ENCODE data around the gene GAGE12E.
"Not testable (repeated sequence)": the region's sequence is repeated elsewhere in the genome, so short reads cannot be mapped to it uniquely, and the experiment has no call there.

GAGE12E gene, protein sequence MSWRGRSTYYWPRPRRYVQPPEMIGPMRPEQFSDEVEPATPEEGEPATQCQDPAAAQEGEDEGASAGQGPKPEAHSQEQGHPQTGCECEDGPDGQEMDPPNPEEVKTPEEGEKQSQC

GRCh38 chrX:49550989-49551388, at the start of gene GAGE12E:
Gene GAGE12E, plus strand, starts transcription at chrX:49551289. Its CDS starts 1,155 bp downstream, at chrX:49552444.
- DNase-seq (ENCODE audit: low read depth) = not testable (repeated sequence)

DNA sequence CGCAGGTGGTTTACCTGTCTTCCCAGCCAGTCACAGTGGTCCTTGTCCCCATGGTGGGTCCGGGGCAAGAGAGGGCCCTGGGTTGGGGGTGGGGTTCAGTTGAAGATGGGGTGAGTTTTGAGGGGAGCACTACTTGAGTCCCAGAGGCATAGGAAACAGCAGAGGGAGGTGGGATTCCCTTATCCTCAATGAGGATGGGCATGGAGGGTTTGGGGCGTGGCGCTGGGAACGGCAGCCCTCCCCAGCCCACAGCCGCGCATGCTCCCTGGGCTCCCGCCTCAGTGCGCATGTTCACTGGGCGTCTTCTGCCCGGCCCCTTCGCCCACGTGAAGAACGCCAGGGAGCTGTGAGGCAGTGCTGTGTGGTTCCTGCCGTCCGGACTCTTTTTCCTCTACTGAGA, 19.2 kb upstream of the GAGE12E start, which contains the start of gene GAGE12C:
Gene GAGE12C (plus strand): TSS at position 301 of the 400 bp plus-strand sequence. CDS start 1,155 bp downstream, outside the sequence.
- not testable (repeated sequence) for DNase-seq (ENCODE audit: low read depth)

DNA sequence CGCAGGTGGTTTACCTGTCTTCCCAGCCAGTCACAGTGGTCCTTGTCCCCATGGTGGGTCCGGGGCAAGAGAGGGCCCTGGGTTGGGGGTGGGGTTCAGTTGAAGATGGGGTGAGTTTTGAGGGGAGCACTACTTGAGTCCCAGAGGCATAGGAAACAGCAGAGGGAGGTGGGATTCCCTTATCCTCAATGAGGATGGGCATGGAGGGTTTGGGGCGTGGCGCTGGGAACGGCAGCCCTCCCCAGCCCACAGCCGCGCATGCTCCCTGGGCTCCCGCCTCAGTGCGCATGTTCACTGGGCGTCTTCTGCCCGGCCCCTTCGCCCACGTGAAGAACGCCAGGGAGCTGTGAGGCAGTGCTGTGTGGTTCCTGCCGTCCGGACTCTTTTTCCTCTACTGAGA, 9.7 kb upstream of the GAGE12E start, which contains the start of gene GAGE12D:
Gene GAGE12D (plus strand): TSS at position 301 of the 400 bp plus-strand sequence. CDS start 1,155 bp downstream, outside the sequence.
- not testable (repeated sequence) for DNase-seq (ENCODE audit: low read depth)

DNA sequence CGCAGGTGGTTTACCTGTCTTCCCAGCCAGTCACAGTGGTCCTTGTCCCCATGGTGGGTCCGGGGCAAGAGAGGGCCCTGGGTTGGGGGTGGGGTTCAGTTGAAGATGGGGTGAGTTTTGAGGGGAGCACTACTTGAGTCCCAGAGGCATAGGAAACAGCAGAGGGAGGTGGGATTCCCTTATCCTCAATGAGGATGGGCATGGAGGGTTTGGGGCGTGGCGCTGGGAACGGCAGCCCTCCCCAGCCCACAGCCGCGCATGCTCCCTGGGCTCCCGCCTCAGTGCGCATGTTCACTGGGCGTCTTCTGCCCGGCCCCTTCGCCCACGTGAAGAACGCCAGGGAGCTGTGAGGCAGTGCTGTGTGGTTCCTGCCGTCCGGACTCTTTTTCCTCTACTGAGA, 9.5 kb downstream of the GAGE12E start, which contains the start of gene GAGE12F:
Gene GAGE12F (plus strand): TSS at position 301 of the 400 bp plus-strand sequence. CDS start 1,155 bp downstream, outside the sequence.
- DNase-seq (ENCODE audit: low read depth) = not testable (repeated sequence)

DNA sequence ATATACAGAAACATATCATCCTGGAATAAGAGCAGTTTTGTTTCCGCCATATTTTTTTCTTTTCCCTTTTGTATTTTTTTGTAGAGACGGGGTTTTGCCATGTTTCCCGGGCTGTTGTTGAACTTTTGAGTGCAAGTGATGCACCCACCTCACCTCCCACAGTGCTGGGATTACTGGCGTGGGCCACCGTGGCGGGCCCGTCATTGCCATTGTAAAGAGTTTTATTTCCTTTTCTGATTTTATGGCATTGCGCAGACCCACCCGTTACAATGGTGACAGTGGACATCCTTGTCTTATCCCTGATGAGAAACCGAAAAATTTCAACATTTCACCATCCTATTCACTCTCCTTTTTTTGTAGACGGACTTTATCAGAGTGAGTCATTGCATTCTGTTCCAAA, 17.6 kb downstream of the GAGE12E start:
- DNase-seq (ENCODE audit: low read depth) = not testable (repeated sequence)

DNA sequence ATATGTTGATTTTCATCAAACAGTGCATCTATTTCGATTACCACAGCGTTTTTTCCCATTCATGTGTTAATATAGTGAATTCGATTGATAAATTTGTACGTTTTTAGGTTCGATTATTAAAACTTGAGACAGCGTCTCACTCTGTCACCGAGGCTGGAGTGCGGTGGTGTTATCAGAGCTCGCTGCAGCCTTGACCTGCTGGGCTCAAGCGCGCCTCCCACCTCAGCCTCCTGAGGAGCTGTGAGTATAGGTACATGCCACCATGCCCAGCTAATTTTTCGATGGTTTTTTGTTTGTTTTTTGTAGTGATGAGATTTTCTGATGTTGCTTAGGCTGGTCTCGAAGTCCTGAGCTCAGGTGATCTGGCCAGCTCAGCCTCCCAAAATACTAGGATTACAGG, 18.1 kb downstream of the GAGE12E start:
- not testable (repeated sequence) for DNase-seq (ENCODE audit: low read depth)

DNA sequence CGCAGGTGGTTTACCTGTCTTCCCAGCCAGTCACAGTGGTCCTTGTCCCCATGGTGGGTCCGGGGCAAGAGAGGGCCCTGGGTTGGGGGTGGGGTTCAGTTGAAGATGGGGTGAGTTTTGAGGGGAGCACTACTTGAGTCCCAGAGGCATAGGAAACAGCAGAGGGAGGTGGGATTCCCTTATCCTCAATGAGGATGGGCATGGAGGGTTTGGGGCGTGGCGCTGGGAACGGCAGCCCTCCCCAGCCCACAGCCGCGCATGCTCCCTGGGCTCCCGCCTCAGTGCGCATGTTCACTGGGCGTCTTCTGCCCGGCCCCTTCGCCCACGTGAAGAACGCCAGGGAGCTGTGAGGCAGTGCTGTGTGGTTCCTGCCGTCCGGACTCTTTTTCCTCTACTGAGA, 19.0 kb downstream of the GAGE12E start, which contains the start of gene GAGE12G:
Gene GAGE12G (plus strand): TSS at position 301 of the 400 bp plus-strand sequence. CDS start 1,155 bp downstream, outside the sequence.
- not testable (repeated sequence) for DNase-seq (ENCODE audit: low read depth)

DNA sequence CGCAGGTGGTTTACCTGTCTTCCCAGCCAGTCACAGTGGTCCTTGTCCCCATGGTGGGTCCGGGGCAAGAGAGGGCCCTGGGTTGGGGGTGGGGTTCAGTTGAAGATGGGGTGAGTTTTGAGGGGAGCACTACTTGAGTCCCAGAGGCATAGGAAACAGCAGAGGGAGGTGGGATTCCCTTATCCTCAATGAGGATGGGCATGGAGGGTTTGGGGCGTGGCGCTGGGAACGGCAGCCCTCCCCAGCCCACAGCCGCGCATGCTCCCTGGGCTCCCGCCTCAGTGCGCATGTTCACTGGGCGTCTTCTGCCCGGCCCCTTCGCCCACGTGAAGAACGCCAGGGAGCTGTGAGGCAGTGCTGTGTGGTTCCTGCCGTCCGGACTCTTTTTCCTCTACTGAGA, 28.6 kb downstream of the GAGE12E start, which contains the start of gene GAGE12H:
Gene GAGE12H (plus strand): TSS at position 301 of the 400 bp plus-strand sequence. CDS start 1,155 bp downstream, outside the sequence.
- DNase-seq (ENCODE audit: low read depth) = not testable (repeated sequence)

- not testable (repeated sequence) for DNase-seq (ENCODE audit: low read depth)
These were observed 38.1 kb downstream of the GAGE12E start, which contains the start of gene GAGE2A for GRCh38 chrX:49589196-49589595. Gene GAGE2A, plus strand, starts transcription at chrX:49589496. Its CDS starts 1,155 bp downstream, at chrX:49590651.

- not testable (repeated sequence) for DNase-seq (ENCODE audit: low read depth)
These were observed 38.8 kb downstream of the GAGE12E start for GRCh38 chrX:49589769-49590478.

DNA sequence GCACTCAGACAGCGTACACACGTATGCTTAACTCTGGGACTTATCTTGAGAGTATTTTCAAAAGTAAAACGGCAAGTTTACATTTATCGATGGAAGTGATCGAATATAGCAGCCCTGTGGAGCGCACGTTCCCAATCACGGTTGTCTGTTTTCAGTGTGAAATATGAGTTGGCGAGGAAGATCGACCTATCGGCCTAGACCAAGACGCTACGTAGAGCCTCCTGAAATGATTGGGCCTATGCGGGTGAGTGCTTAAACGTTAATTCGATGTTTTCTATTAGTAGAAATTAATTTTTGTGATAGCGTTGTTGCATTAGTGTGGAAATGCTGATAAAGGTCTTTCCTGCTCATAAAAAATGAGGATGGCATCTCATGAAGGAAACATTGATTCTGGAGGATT, 39.4 kb downstream of the GAGE12E start:
- DNase-seq (ENCODE audit: low read depth) = not testable (repeated sequence)

GRCh38 chrX:49598720-49599119, 47.6 kb downstream of the GAGE12E start, which contains the start of gene GAGE1:
Gene GAGE1, plus strand, starts transcription at chrX:49599020. Its CDS starts 1,155 bp downstream, at chrX:49600175.
- DNase-seq (ENCODE audit: low read depth) = not testable (repeated sequence)
